AG09319 (cell line): ENCODE measurements around the gene VPS36.
A peak's percentile ranks its signal among the peaks of the same experiment; 100 is the strongest.

ENCODE experiments used
- DNase-seq: peaks from one replicate; pipeline ENCODE4 v3.0.0-alpha.2; 2010; ENCODE audit warnings: low read depth; ENCODE audit errors: extremely low read depth
- CTCF ChIP-seq: IDR thresholded peaks from 2 replicates; pipeline ENCODE4 v1.5.1; 2011; ENCODE audit warnings: low read depth, mild to moderate bottlenecking, inconsistent platforms, low read length, moderate library complexity

Gene VPS36

GRCh38 chr13:52455677-52456041 lies 5.2 kb upstream of the VPS36 start:
- DNase-seq: peak; percentile 12
- TF ChIP-seq CTCF: no peak

- peak; percentile 74 for DNase-seq
- no peak for TF ChIP-seq CTCF
These were observed 4.6 kb upstream of the VPS36 start, which contains the start of gene CKAP2 for GRCh38 chr13:52454820-52455676. Gene CKAP2, plus strand, starts transcription at chr13:52455478. Its CDS starts 79 bp downstream, at chr13:52455557.

GRCh38 chr13:52454459-52454819 lies 4.0 kb upstream of the VPS36 start:
- no peak for DNase-seq
- TF ChIP-seq CTCF: no peak

GRCh38 chr13:52452470-52452869 lies 2.0 kb upstream of the VPS36 start:
- TF ChIP-seq CTCF: no peak
- DNase-seq: no peak

GRCh38 chr13:52451135-52451804 lies 836 bp upstream of the VPS36 start:
- TF ChIP-seq CTCF: no peak

GRCh38 chr13:52450793-52451116 lies 321 bp upstream of the VPS36 start:
- TF ChIP-seq CTCF: no peak; the same call in 1 of the 2 replicates
- no peak for DNase-seq

More at GRCh38 chr13:52451135-52451804, 836 bp upstream of the VPS36 start:
- no peak for DNase-seq

- TF ChIP-seq CTCF: no peak
- DNase-seq: no peak
These were observed 963 bp downstream of the VPS36 start for GRCh38 chr13:52449331-52450011.
